Panc1 (cell line): ENCODE data around the gene PHKB. TPM values are rescaled to one million over a fixed set of nuclear protein-coding genes. Genes with fewer than 3 reads are reported as not detected.

ENCODE experiments used
- ATAC-seq: fragments of 200-7000 bp; cut with Tn5 transposase; 2 replicates; pipeline ENCODE4 v1.9.1; 2020; ENCODE audit warnings: mild to moderate bottlenecking, moderate library complexity
- BruUV-seq: library from RNA; stranded (reverse); fragments of 400-500 nt; replicated peaks from 2 replicates; lab custom pipeline; 2021; lab: Mats Ljungman, UMichigan
- CTCF ChIA-PET: fragments of 300-600 bp; sonication (Branson Sonifier 250); formaldehyde crosslinking; loops from one replicate; lab custom pipeline; 2022; ENCODE audit warnings: antibody characterized with exemption; lab: Charles Lee
- POLR2A ChIA-PET: fragments of 300-600 bp; sonication (Branson Sonifier 250); formaldehyde crosslinking; loops from one replicate; lab custom pipeline; 2022; ENCODE audit warnings: antibody characterized with exemption; lab: Charles Lee
- DNase-seq: peaks from one replicate; pipeline ENCODE4 v3.0.0-alpha.2; 2010; ENCODE audit warnings: low read depth, low spot score
- H3K27ac ChIP-seq: 2 replicates; pipeline ENCODE4 v1.5.1; 2011; ENCODE audit warnings: mild to moderate bottlenecking, low read length, inconsistent platforms
- H3K27me3 ChIP-seq: fragments of 200-500 bp; sonication (Bioruptor generic); 2 replicates; pipeline ENCODE4 v1.6.0; 2014; ENCODE audit warnings: low read length, inconsistent platforms; ENCODE audit not compliant: control insufficient read depth, insufficient read depth
- H3K36me3 ChIP-seq: fragments of 200-500 bp; sonication (Bioruptor generic); 2 replicates; pipeline ENCODE4 v1.5.1; 2014; ENCODE audit warnings: inconsistent platforms, mild to moderate bottlenecking, low read length, moderate library complexity; ENCODE audit not compliant: control insufficient read depth, insufficient read depth
- H3K4me1 ChIP-seq: 2 replicates; pipeline ENCODE4 v1.5.1; 2011; ENCODE audit warnings: inconsistent platforms, mild to moderate bottlenecking, low read length, moderate library complexity; ENCODE audit not compliant: control insufficient read depth, insufficient read depth
- H3K4me3 ChIP-seq, 2 experiments: 2 replicates each; pipeline ENCODE4 v1.5.1; 2011 to 2012; ENCODE audit warnings: low read depth in 2 of 2, low read length in 2 of 2, mild to moderate bottlenecking in 2 of 2, inconsistent platforms in 1 of 2, moderate library complexity in 1 of 2
- H3K9me3 ChIP-seq: fragments of 200-500 bp; sonication (Bioruptor generic); 2 replicates; pipeline ENCODE4 v1.5.1; 2014; ENCODE audit warnings: low read depth, mild to moderate bottlenecking, inconsistent platforms, low read length, moderate library complexity; ENCODE audit not compliant: control insufficient read depth, insufficient read depth
- CTCF ChIP-seq: fragments of 450-650 bp; IDR thresholded peaks from 2 replicates; pipeline ENCODE4 v1.5.1; 2017; ENCODE audit warnings: mild to moderate bottlenecking
- POLR2AphosphoS5 ChIP-seq: IDR thresholded peaks from 2 replicates; pipeline ENCODE4 v1.6.1; 2012; ENCODE audit warnings: mild to moderate bottlenecking, low read depth, low read length, moderate library complexity
- REST ChIP-seq, 2 experiments: IDR thresholded peaks; 2 replicates each; pipeline ENCODE4 v1.6.1; 2011 to 2012; ENCODE audit warnings: low read depth in 2 of 2, control low read depth in 1 of 2, low read length in 1 of 2, mild to moderate bottlenecking in 1 of 2, moderate library complexity in 1 of 2; ENCODE audit not compliant: insufficient read depth in 1 of 2
- SIN3A ChIP-seq: IDR thresholded peaks from 2 replicates; pipeline ENCODE4 v1.6.1; 2012; ENCODE audit warnings: low read depth, mild to moderate bottlenecking, low read length, moderate library complexity, borderline replicate concordance; ENCODE audit not compliant: insufficient read depth
- TCF7L2 ChIP-seq: IDR thresholded peaks from 2 replicates; pipeline ENCODE4 v1.6.1; 2011; ENCODE audit warnings: mild to moderate bottlenecking, low read depth, low read length, inconsistent platforms
- in situ Hi-C: cut with HindIII; loops from 2 replicates; pipeline ENCODE4 v1.10.0; 2016; ENCODE audit warnings: low sequenced_read_pairs, low pct_unique_long_range_greater_than_20kb
- intact Hi-C: fragments of 100-400 bp; cut with micrococcal nuclease; formaldehyde crosslinking; loops from one replicate; pipeline ENCODE4 v1.10.0; 2022; ENCODE audit not compliant: unreplicated experiment
- total RNA-seq: library from RNA; stranded (reverse); gene quantifications from one replicate; pipeline ENCODE4 v1.2.1, GENCODE V29; 2021; ENCODE audit not compliant: unreplicated experiment

PHKB gene
- total RNA-seq, 1 experiment from 2014 or later: 29.5 TPM

GRCh38 chr16:47657032-47657431 lies 195.9 kb downstream of the PHKB start:
- DNase-seq: no peak
- in situ Hi-C loops (no loop called here), intact Hi-C loops (no loop called here)
- CTCF ChIA-PET: no interaction called here
- no peaks in the 10 kb centered on the region for H3K36me3 ChIP-seq
- no peaks in the 10 kb centered on the region for H3K27me3 ChIP-seq
- no TSS peak for BruUV-seq
- H3K4me1 ChIP-seq: no peaks in the 10 kb centered on the region
- H3K4me3 ChIP-seq: no peak overlapping the region
- TF ChIP-seq POLR2AphosphoS5 (no peak), CTCF (no peak), TCF7L2 (no peak), REST (IDR thresholded peaks at IDR 0.05; ENCODE audit: insufficient read depth in 1 of 2, low read depth in 2 of 2, low read length in 1 of 2) (no peak)
- H3K27ac ChIP-seq: no peak overlapping the region
- no peaks in the 10 kb centered on the region for H3K9me3 ChIP-seq
- ATAC-seq: no peak
- POLR2A ChIA-PET: no interaction called here

- BruUV-seq: no TSS peak
- intact Hi-C loops: no loop called here
- Histone ChIP-seq H3K4me1 (no peaks in the 10 kb centered on the region), H3K4me3 (no peak overlapping the region), H3K9me3 (no peaks in the 10 kb centered on the region), H3K36me3 (no peaks in the 10 kb centered on the region), H3K27ac (no peak overlapping the region), H3K27me3 (no peaks in the 10 kb centered on the region)
- in situ Hi-C loops: no loop called here
- ATAC-seq (no peak), DNase-seq (no peak)
- no peak for TF ChIP-seq SIN3A
- TF ChIP-seq CTCF: no peak
- no peak for TF ChIP-seq TCF7L2
- TF ChIP-seq POLR2AphosphoS5: no peak
- TF ChIP-seq REST (IDR thresholded peaks at IDR 0.05; ENCODE audit: insufficient read depth in 1 of 2, low read depth in 2 of 2, low read length in 1 of 2): no peak
- ChIA-PET POLR2A (no interaction called here), CTCF (no interaction called here)
Measured at GRCh38 chr16:47657977-47658376, 196.8 kb downstream of the PHKB start.
